OCI-LY7 (cell line): ENCODE results near the gene SERPINA6. TPM values are rescaled to one million over a fixed set of nuclear protein-coding genes. Genes with fewer than 3 reads are reported as not detected.
"Not testable (repeated sequence)": the region's sequence is repeated elsewhere in the genome, so short reads cannot be mapped to it uniquely, and the experiment has no call there.

Experiments
- BruUV-seq: library from RNA; stranded (reverse); fragments of 400-500 nt; replicated peaks from 2 replicates; lab custom pipeline; 2021; lab: Mats Ljungman, UMichigan
- CTCF ChIA-PET: fragments of 300-600 bp; sonication (Branson Sonifier 250); formaldehyde crosslinking; loops from one replicate; lab custom pipeline; 2022; ENCODE audit warnings: antibody characterized with exemption; ENCODE audit not compliant: unreplicated experiment; lab: Charles Lee
- POLR2A ChIA-PET: fragments of 300-600 bp; sonication (Branson Sonifier 250); formaldehyde crosslinking; loops from one replicate; lab custom pipeline; 2022; ENCODE audit warnings: antibody characterized with exemption; lab: Charles Lee
- DNase-seq: peaks from one replicate; pipeline ENCODE4 v3.0.0-alpha.2; 2015; ENCODE audit warnings: low spot score
- H2AFZ ChIP-seq: fragments of 200-600 bp; sonication (generic), shearing (Covaris generic); 2 replicates; pipeline ENCODE4 v1.6.1; 2014; ENCODE audit warnings: mild to moderate bottlenecking, antibody characterized with exemption, low read length, moderate library complexity
- H3K27ac ChIP-seq: fragments of 200-600 bp; sonication (generic); 2 replicates; pipeline ENCODE4 v1.5.1; 2014; ENCODE audit warnings: mixed run types, low read depth, mild to moderate bottlenecking, moderate library complexity, low read length, inconsistent platforms; ENCODE audit not compliant: poor library complexity, severe bottlenecking
- H3K36me3 ChIP-seq: fragments of 200-600 bp; sonication (generic); 2 replicates; pipeline ENCODE4 v1.6.1; 2014; ENCODE audit warnings: mild to moderate bottlenecking, antibody characterized with exemption, low read length, moderate library complexity, mixed read lengths; ENCODE audit not compliant: insufficient read depth
- H3K4me1 ChIP-seq: fragments of 200-600 bp; sonication (generic); 2 replicates; pipeline ENCODE4 v1.5.1; 2014; ENCODE audit warnings: mild to moderate bottlenecking, low read length; ENCODE audit not compliant: insufficient read depth, poor library complexity, severe bottlenecking
- H3K4me2 ChIP-seq: fragments of 200-600 bp; sonication (generic); 2 replicates; pipeline ENCODE4 v1.6.1; 2014; ENCODE audit warnings: mild to moderate bottlenecking, low read length
- H3K4me3 ChIP-seq: fragments of 200-600 bp; sonication (generic); 2 replicates; pipeline ENCODE4 v1.5.1; 2014; ENCODE audit warnings: mild to moderate bottlenecking, low read depth, low read length; ENCODE audit not compliant: poor library complexity, severe bottlenecking
- H3K79me2 ChIP-seq: fragments of 200-600 bp; sonication (generic); 2 replicates; pipeline ENCODE4 v1.6.1; 2016; ENCODE audit warnings: low read depth, mild to moderate bottlenecking, low read length, moderate library complexity, mixed read lengths; ENCODE audit not compliant: insufficient read depth
- H3K9me2 ChIP-seq: fragments of 200-600 bp; sonication (generic); 2 replicates; pipeline ENCODE4 v1.6.1; 2016; ENCODE audit warnings: mild to moderate bottlenecking, low read length, mixed read lengths; ENCODE audit not compliant: insufficient read depth
- H3K9me3 ChIP-seq: fragments of 200-600 bp; sonication (generic); 2 replicates; pipeline ENCODE4 v1.6.1; 2014; ENCODE audit warnings: mild to moderate bottlenecking, mixed run types, low read length, mixed read lengths
- H4K20me1 ChIP-seq: fragments of 200-600 bp; sonication (generic); 2 replicates; pipeline ENCODE4 v1.6.1; 2014; ENCODE audit warnings: mild to moderate bottlenecking, antibody characterized with exemption, low read length, moderate library complexity, mixed read lengths; ENCODE audit not compliant: insufficient read depth
- EZH2phosphoT487 ChIP-seq: fragments of 200-600 bp; sonication (generic); IDR thresholded peaks from 2 replicates; pipeline ENCODE4 v1.6.1; 2018; ENCODE audit warnings: low read depth, borderline replicate concordance, mild to moderate bottlenecking, mixed run types, antibody characterized with exemption, low read length, moderate library complexity, mixed read lengths
- intact Hi-C: fragments of 100-400 bp; cut with micrococcal nuclease; formaldehyde crosslinking; loops from one replicate; pipeline ENCODE4 v1.10.0; 2022; ENCODE audit not compliant: unreplicated experiment
- total RNA-seq, 2 experiments: library from RNA; depleted of rRNA in 1 of 2; stranded (reverse); fragments of >200 nt in 1 of 2; shearing (Covaris generic) in 1 of 2; gene quantifications; 2 replicates each; pipeline ENCODE4 v1.2.3, GENCODE V29; 2014 to 2022
- TF ChIP-seq, protein P1 (sequence below): fragments of 200-600 bp; sonication (generic); conservative IDR thresholded peaks from 2 replicates; pipeline ENCODE4 v1.5.1; 2014; ENCODE audit warnings: mild to moderate bottlenecking, antibody characterized with exemption, low read length, moderate library complexity, mixed read lengths

The SERPINA6 gene
- total RNA-seq, 2 experiments from 2014 or later, result not detected

DNA sequence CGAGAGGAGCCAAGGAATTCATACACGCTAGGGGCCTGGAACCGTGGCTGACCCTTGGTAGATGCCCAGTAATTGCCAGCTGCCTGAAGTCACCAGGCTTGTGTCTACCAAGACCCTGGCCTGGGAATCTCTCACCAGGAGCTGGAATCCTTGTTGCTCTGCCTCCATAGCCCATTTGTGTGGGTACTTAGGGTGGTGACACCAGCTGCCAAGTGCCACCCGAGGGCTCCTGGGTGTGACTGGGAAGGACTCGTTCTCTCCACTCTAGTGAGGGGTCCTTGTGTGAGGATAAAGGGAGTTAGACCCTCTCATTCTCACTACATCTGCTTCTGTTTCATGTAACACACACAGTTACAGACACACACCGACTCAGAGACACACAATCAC, 47.4 kb upstream of the SERPINA6 start:
- H2AFZ ChIP-seq, result no peak overlapping the region
- H4K20me1 ChIP-seq, result no peaks in the 10 kb centered on the region
- intact Hi-C loops, result no loop called here
- H3K9me3 ChIP-seq, result no peaks in the 10 kb centered on the region
- BruUV-seq, result no TSS peak
- DNase-seq, result no peak
- H3K27ac ChIP-seq, result no peak overlapping the region
- H3K79me2 ChIP-seq, result no peaks in the 10 kb centered on the region
- H3K9me2 ChIP-seq, result no peaks in the 10 kb centered on the region
- no peak overlapping the region for H3K4me3 ChIP-seq
- no peak for TF ChIP-seq EZH2phosphoT487
- TF ChIP-seq, protein P1, sequence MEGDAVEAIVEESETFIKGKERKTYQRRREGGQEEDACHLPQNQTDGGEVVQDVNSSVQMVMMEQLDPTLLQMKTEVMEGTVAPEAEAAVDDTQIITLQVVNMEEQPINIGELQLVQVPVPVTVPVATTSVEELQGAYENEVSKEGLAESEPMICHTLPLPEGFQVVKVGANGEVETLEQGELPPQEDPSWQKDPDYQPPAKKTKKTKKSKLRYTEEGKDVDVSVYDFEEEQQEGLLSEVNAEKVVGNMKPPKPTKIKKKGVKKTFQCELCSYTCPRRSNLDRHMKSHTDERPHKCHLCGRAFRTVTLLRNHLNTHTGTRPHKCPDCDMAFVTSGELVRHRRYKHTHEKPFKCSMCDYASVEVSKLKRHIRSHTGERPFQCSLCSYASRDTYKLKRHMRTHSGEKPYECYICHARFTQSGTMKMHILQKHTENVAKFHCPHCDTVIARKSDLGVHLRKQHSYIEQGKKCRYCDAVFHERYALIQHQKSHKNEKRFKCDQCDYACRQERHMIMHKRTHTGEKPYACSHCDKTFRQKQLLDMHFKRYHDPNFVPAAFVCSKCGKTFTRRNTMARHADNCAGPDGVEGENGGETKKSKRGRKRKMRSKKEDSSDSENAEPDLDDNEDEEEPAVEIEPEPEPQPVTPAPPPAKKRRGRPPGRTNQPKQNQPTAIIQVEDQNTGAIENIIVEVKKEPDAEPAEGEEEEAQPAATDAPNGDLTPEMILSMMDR, result no peak
- no peaks in the 10 kb centered on the region for H3K4me1 ChIP-seq
- no peak overlapping the region for H3K4me2 ChIP-seq
- no peaks in the 10 kb centered on the region for H3K36me3 ChIP-seq
- ChIA-PET POLR2A (no interaction called here), CTCF (interaction anchor here (0.6 kb wide), 1 partner anchor 35 kb away, joined by 3 read pairs; no protein-coding TSS in a partner anchor)

DNA sequence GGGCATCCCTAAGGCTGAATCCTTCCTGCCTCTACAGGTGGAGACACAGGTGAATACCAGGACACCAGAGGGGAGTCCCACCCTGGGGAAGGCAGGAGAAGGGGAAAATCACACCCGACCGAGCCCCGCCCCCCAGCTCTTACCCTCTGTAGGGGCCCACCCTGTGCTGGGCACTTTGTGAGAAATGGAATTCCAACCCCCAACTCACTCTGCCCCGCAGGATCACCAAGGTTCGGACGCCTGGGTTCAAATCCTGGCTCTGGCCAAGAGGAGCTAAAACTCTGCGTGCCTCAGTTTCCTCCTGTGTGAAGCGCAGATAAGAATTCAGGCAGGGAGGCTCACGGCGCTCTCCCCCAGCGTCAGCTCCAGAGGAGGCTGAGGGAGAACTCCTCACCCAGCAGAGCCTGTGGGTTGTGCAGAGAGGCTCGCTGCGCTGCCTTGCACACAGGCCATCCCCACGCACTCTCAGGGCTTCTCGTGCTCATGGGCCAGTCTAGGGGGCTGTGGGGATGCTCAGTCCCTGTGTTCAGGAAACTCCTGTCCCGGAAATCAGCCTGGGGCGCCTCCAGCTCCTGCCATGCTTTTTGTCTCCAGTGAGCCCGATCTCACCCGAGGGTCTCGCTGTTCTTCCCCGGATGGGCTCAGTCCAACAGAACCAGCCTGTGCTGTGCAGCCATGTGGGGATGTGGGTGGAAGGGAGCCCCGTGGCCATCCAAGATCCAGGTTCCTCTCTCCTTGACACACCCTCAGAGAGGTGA, 46.8 kb upstream of the SERPINA6 start:
- POLR2A ChIA-PET, H2AFZ ChIP-seq, H3K9me3 ChIP-seq, H3K79me2 ChIP-seq, H3K9me2 ChIP-seq, H3K4me2 ChIP-seq, DNase-seq, H4K20me1 ChIP-seq, BruUV-seq, H3K27ac ChIP-seq, H3K4me1 ChIP-seq, H3K4me3 ChIP-seq, H3K36me3 ChIP-seq, intact Hi-C loops: not testable (repeated sequence)
- CTCF ChIA-PET, result interaction anchor here (0.6 kb wide), 1 partner anchor 36 kb away, joined by 3 read pairs; no protein-coding TSS in a partner anchor

DNA sequence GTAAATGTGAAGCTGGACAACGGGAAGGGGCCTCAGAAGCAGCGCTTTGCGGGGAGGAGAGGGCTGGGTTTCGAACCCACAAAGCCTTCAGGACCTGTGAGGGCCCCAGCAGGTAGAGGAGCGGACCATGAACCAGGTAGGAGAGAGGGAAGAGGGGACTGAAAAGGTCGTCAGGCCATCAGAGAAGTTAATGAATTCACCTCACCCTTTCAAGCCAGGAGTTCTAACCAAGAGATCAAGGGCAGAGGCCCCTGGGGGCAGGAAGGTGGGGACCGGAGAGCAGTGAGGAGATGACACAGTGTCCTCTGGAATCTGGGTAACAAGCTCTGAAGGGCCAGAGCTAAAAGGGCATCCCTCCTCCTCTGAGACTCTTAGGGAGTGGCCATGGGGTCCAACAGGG, 45.8 kb upstream of the SERPINA6 start:
- Histone ChIP-seq H3K4me1 (no peaks in the 10 kb centered on the region), H3K79me2 (no peaks in the 10 kb centered on the region), H3K9me2 (no peaks in the 10 kb centered on the region), H4K20me1 (no peaks in the 10 kb centered on the region), H3K4me3 (no peak overlapping the region), H3K27ac (no peak overlapping the region), H3K4me2 (no peak overlapping the region), H3K9me3 (no peaks in the 10 kb centered on the region), H2AFZ (no peak overlapping the region), H3K36me3 (no peaks in the 10 kb centered on the region)
- TF ChIP-seq EZH2phosphoT487, result no peak
- TF ChIP-seq, protein P1, result no peak
- intact Hi-C loops, result no loop called here
- CTCF ChIA-PET, result no interaction called here
- no peak for DNase-seq
- POLR2A ChIA-PET, result no interaction called here
- no TSS peak for BruUV-seq
